ENCODE measurements around the gene CYP4V2.
A peak's percentile ranks its signal among the peaks of the same experiment; 100 is the strongest.

The CYP4V2 gene

GRCh38 chr4:186188107-186188506, 3.3 kb upstream of the CYP4V2 start:
- DNase-seq (ENCODE audit: low read depth, low spot score), result no peak

DNA sequence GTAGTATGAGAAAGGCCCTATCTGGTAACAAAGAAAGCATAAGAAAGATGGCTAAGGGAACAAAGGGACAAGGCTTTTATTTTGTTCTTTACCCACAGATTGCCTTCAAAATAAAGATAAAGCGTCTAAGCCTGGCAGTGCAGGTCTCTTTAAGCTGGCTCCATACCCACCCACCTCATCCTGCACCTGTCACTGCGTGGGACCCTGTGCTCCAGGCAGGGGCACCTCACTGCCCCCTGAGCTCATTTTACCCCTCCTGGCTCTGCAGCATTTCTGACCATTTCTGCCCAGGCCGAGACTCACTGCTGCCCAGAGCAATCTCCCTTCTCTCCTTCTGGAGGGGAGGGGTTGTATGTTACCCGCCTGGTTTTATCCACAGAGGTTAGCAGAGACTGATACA, 1.7 kb upstream of the CYP4V2 start:
- no peak for DNase-seq (ENCODE audit: low read depth, low spot score)

- DNase-seq (ENCODE audit: low read depth, low spot score), result no peak
Observed at GRCh38 chr4:186190581-186191199, 677 bp upstream of the CYP4V2 start.

GRCh38 chr4:186192066-186192612, 772 bp downstream of the CYP4V2 start:
- peak; percentile 72 for DNase-seq (ENCODE audit: low read depth, low spot score)

GRCh38 chr4:186193851-186194250, 2.5 kb downstream of the CYP4V2 start:
- DNase-seq (ENCODE audit: low read depth, low spot score), result no peak

DNA sequence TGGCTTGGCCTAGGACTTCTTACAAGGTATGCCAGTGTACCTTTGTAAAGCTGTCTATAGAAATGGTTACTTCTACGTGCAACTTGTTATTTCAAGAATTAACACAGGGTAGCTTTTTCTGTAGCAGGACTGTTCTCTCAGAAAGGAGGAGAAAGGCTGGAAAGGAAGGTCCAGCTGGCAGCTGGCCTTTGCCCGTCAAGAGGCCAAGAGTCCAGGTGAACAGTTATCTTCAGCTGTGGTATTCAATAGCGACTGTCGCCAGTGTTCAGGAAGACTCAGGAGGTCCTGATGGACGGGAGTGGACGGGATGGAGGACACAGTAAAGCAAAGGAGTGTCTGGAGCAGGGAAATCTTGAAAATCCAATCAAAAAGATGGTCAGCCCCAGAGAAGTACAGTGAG, 4.7 kb downstream of the CYP4V2 start:
- no peak for DNase-seq (ENCODE audit: low read depth, low spot score)

- DNase-seq (ENCODE audit: low read depth, low spot score), result no peak
Observed at GRCh38 chr4:186200516-186200915, 9.1 kb downstream of the CYP4V2 start.

- no peak for DNase-seq (ENCODE audit: low read depth, low spot score)
Observed at GRCh38 chr4:186201010-186201409, 9.6 kb downstream of the CYP4V2 start.

DNA sequence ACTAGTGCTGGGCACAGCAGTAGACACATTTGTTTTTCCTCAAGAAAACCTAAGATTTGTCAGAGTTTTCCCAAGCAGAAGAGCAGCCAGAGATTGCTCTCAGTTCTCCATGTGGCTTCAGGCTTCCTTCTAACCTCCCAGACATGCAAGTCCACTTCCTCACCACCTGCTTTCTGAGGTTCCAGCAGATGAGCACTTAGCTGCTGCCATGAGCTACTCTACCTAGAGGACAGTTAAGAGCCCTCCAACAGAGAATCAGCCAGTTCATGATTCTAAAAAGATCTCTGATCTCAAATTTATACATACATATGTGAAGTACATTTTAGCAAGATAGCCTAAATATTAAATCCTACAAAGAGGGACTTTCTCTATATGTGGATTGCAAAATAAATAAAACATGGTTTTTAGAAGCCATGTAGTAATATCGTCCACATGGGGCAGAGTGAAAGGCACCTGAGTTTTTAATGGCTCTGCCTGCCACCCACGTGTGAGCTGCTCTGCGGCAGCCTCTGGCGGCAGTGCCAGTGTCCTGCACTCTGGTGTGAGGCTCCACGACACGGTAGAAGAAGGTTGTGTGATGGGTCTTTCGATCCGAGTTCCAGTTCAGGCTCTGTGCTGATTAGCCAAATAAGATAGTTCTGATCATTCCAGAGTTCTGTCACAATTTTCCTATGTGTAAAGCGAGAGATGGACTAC, 10.3 kb downstream of the CYP4V2 start:
- DNase-seq (ENCODE audit: low read depth, low spot score), result no peak

DNA sequence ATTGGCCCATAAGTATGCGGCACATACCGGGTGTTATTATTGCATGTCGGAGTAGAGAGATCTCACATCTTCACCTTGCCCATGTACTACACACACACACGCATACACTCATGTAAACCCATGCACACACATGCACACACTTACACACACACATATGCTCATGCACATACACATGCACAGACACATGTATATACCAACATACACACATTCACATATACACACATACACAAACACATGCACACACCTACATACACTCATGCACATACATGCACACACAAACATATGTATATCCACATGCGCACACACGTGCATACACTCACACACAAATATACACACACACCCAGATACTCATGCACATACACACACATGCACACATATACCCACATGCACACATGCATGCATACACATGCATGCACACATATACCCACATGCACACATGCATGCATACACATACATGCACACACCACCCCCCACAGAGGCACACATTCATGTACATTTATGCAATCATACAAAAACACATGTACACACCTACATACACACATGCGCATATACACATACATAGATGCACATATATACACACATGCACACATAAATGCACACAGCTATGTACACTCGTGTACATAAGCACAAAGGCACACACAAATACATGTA, 11.2 kb downstream of the CYP4V2 start:
- no peak for DNase-seq (ENCODE audit: low read depth, low spot score)

GRCh38 chr4:186203406-186203805, 12.0 kb downstream of the CYP4V2 start:
- no peak for DNase-seq (ENCODE audit: low read depth, low spot score)

- DNase-seq (ENCODE audit: low read depth, low spot score), result no peak
Observed at GRCh38 chr4:186204103-186204559, 12.8 kb downstream of the CYP4V2 start.

DNA sequence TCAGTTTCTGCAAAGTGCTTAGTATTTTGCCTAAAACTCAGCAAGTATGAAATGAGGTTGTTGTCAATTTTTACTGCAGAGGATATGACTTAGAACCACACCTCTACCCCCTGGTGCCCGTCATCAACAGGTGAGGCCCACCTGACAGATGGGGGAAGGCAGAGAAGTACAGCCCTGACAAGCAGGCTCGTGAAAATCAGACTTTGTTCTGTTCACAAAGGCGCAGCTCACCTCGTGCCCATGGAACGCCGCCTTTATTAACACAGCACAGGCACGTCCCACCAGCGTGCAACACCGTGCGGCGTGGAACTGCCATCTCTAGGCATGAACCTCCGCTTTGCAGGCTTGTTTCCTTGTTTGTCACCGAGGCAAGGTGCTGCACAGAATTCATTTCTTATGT, 13.3 kb downstream of the CYP4V2 start:
- DNase-seq (ENCODE audit: low read depth, low spot score), result no peak

DNA sequence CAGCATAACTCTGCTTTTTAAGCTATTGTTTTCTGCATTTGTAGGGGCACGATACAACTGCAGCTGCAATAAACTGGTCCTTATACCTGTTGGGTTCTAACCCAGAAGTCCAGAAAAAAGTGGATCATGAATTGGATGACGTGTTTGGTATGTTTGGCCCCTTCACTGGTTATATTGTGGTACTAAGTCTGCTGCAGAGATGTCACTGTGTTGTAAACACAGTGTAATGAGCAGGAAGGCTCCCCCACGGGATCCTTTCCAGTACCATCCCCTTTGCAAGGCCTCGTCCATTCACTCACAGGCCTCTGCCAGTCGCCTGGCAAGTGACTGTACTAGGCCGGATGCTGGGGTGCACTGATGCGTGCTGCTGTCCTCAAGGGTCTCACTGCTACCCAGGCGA, 13.8 kb downstream of the CYP4V2 start:
- no peak for DNase-seq (ENCODE audit: low read depth, low spot score)

DNA sequence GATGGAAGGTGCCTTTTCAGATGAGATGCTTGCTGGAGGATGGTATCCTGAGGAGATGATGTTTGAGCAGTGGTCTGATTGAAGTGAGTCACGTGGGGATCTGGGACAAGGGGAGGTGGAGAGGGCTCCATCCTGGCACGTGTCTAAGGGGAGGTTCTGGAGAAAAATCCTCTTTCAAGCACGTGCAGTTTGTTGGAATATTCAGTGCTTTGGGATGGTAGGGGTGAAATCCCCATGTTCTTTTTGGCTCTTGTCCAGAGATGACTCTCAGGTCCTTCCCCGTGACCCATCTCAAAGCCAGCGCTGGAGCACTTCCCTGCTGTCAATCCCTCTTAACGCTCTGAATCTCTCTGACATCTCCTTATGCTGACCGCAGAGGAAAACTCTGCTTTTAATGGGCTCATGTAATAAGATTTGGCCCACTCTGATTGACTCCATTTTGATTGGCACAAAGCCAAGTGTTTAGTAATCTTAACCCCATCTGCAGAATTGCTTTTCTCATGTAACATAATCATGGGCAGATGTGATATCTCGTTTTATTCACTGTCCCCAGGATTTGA, 25.2 kb downstream of the CYP4V2 start:
- DNase-seq (ENCODE audit: low read depth, low spot score), result peak; percentile 5

DNA sequence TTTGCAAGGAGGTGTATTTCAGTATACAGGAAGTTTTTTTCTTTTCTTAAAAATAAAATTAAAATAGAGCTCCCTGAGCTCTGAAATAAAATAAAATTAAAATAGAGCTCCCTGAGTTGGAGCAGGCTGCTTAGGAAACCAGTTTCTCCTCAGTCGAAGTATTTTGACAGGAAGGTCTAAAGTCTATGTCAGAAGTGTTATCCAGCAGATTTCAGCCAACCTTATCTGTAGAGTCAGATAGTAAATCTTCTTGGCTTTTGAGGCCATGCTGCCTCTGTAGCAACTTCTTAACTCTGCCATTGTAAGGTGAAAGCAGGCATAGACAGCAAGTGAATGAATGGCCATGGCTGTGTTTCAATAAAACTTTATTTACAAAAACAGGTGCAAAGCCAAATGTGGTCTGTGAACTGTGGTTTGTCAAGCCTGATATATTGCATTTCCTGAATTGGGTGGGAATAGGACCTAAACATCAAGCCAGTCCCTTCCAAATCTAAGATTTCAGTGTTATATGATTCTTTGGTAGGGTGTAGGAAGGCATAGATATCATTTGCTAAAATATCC, 26.4 kb downstream of the CYP4V2 start:
- DNase-seq (ENCODE audit: low read depth, low spot score), result no peak

DNA sequence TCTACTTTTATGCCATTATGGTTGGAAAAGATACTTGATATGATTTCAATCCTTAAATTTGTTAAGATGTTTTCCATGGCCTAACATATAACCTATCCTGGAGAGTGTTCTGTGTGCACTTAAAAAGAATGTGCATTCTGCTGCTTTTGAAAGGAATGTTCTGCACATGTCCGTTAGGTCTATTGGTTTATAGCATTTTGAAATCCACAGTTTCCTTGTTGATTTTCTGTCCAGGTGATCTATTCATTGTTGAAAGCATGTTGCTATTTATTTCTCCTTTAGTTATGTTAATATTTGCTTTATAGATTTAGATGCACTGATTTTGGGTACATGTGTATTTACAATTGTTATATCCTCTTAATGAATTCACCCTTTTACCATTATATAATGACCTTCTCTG, 30.3 kb downstream of the CYP4V2 start:
- DNase-seq (ENCODE audit: low read depth, low spot score), result no peak

- no peak for DNase-seq (ENCODE audit: low read depth, low spot score)
Observed at GRCh38 chr4:186225848-186226247, 34.5 kb downstream of the CYP4V2 start.

DNA sequence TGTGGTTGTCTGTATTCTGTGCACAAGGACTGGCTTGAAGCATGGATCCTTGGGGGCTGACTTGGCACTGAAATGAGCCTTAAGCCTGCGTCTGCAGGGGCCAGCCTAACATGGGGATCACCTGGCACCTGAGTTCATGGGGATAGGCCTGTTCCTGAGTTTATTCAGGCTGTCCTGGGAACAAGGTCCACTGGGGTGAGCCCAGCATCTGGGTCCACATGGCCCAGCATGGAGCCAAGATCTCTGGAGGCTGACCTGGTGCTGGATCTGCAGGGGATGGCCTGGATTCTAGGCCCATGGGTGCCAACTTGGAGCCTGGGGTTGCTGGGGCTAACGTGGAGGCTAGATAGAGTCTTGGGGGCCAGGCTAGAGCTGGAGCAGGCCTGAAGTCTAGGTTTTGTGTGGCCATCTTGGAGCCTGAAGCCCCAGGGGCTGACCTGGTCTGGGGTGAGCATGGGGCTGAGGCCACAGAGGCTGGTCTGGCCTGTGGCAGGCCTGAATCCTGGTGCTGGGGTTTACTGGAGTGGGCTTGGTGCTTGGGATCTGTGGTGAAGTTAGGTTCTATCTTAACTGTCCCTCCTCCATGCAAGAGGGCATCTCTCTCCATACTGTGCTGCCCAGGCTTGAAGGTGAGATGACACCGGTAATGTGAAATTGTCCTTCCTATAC, 35.3 kb downstream of the CYP4V2 start:
- no peak for DNase-seq (ENCODE audit: low read depth, low spot score)

GRCh38 chr4:186227221-186227620, 35.9 kb downstream of the CYP4V2 start, which contains the start of gene KLKB1:
KLKB1 (plus strand) TSS chr4:186227507; CDS start chr4:186228196, 689 bp downstream.
- DNase-seq (ENCODE audit: low read depth, low spot score), result no peak

GRCh38 chr4:186227744-186228513, 36.6 kb downstream of the CYP4V2 start:
- no peak for DNase-seq (ENCODE audit: low read depth, low spot score)
